Activated T-cell treated with anti-CD3 and anti-CD28 coated beads for 4 hours (primary cell): ENCODE results near the gene ASXL1.

Source experiments
- DNase-seq: peaks from one replicate; pipeline ENCODE4 v3.0.0-alpha.2; 2020

ASXL1 gene

GRCh38 chr20:32468313-32468640 lies 110.1 kb downstream of the ASXL1 start:
- DNase-seq, result no peak

DNA sequence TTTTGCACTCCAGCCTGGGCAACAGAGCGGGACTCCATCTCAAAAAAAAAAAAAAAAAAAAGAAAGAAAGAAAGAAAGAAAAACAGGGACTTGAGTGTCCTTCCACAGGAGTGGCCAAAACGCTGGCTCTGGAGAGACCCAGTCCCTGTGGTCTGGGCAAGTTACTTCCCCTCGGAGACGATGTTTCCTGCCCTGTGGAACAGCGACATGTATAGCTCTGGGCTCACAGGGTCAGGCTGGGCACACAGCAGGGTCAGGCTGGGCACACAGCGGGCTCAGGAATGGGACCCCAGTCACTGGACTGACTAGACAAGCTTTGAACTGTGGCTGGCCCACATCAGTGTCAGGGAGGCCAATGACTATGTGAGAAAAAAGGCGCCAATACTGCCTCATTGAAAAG lies 110.7 kb downstream of the ASXL1 start:
- DNase-seq, result no peak

GRCh38 chr20:32470025-32470861 lies 112.1 kb downstream of the ASXL1 start:
- DNase-seq, result no peak

GRCh38 chr20:32470940-32471339 lies 112.8 kb downstream of the ASXL1 start:
- no peak for DNase-seq

DNA sequence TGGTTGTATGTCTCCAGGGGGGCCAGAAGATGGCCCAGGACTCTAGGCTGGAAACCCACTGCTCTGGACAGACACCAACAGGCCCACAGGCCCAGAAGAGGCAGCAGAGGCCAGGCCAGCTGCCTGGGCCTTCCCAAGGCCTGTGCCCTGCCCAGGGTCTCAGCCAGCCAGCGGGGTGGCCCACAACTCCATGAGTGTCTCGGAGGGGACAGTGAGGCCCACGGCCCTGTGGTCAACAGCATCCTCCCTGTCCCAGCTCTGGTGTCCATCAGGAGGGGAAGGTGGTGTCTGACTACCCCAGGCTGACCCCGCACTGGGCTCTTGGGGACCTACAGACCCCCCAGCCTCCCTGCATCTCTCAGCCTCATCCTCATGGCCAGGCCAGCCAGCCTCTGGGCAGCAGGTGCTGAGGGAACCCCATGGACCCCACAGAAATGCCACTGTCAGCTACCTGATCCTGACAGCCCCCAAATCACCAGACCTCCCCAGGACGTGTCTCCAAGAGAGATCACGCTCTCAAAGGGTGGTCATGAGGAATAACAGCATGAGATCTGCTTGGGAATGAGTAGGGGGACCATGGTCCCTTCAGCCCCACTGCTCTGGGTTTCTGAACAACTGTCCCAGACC lies 114.6 kb downstream of the ASXL1 start:
- no peak for DNase-seq

DNA sequence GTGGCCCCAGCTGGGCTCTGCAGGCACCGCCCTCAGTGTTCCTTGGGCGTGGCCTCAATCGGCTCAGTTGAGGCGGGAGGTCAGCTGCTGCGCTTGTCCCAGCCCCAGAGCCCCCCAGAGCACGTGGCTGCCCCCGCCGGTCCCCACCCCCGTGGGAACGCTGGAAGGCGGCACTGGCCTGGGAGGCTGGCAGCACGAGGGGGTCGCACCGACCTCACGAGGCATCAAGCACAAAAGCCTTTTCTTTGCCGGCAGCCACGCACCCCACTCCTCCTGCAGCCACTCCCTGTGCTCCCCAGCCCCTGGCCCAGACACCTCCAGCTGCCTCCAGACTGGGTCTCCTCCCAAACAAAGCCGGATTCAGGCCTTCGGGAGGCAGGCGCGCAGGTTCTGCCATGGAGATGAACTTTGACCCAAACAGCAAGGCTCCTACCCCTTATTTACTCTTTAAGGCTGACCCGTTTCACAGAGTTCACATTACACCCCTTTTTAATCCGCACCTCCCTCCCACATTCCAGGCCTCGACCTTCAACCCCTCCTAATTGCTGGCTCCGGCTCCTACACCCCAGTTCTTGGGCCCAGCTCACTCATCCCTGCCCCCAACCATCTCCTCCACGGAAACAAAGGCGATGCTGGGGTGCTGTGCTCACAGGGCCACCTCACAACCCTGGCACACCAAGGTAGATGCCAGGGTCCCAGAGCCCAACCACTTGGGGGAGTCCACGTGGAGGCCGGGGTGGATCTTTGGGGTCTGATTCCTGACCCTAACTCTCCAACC lies 115.3 kb downstream of the ASXL1 start:
- DNase-seq, result no peak

DNA sequence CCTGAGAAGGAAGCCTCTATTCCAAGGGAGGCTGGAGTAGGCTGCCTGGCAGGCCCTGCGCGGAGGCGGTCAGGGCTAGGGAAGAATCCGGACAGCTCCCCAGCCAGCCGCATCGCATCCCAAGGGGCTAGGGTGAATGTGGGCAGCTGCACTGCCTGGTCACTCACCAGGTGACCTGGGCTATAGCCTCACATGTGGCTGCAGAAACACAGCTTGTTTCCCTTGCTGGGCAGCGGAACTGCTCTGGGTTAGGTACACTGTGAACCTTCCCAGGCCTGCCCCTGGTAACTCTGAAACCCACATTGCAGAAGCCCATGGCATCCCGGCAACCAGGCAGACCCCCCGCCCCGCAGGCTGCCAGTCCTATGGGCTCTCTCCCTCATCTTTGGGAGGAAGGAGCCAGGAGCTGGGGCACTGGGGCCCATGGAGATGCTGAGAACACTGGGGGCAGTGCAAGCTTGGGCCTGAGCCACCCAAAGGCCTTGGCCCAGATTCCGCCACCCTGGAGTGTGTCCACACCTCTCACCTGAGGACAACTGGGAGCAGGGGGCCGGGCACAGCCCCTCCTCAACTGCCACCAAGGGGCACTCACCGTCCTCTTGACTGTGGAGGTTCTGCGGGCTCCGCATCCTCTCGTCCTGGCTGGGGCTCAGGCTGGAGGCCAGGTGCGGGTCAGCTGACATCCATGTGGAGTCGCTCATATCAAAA lies 116.0 kb downstream of the ASXL1 start:
- DNase-seq, result no peak

DNA sequence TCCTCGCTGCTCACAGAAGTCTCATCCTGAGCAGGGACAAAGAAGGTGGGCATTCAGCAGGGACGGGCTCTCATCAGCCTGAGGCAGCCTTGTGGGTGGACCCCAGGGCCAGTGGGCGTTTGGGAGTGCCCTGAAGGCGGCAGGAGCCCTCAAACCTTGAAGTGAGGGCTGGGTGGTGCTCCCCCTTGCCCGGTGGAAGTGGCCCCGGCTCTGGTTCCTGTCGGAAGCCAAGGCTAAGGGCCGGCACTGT lies 116.5 kb downstream of the ASXL1 start:
- no peak for DNase-seq

- no peak for DNase-seq
These were observed 117.1 kb downstream of the ASXL1 start for GRCh38 chr20:32474967-32475811.

DNA sequence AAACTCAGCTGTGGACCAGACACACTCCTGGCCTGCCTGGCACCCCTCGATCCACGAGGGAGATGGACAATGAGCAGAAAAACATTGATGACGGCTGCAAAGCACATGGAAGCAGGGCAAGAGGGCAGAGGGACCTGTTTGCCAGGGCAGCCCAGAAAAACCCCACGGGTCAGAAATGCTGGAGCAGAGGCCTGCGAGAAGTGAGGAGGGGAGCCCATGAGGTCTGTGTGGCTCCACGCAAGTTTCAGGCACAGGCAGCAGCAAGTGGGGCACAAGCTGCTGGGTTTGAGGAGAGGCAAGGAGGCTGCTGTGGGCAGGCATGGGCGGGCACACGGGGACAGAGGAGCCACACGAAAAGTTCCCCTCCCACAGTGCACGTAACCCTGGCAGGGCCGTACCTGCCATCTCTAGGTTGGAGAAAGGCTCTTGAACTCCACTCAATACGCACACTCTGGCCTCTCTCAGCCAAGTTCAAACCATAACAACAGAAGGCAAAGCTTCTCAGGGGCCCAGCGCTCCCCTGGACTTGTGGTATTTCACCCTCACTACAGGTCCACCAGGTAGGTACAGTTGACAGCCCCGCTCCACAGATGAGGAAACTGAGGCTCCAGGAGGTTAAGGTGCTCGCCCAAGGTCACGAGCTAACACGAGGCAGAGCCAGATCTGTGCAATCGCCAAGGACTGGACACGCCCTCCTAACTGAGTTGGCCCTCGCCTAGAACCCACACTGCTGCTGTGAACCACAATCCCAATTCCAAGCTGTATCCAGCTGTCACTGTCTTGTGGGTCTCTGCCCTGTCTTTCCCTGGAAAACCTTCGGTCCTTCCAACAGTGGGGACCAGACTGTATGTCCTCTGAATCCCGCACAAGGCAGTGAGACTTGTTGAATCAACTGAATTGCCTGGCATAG lies 118.8 kb downstream of the ASXL1 start:
- no peak for DNase-seq

DNA sequence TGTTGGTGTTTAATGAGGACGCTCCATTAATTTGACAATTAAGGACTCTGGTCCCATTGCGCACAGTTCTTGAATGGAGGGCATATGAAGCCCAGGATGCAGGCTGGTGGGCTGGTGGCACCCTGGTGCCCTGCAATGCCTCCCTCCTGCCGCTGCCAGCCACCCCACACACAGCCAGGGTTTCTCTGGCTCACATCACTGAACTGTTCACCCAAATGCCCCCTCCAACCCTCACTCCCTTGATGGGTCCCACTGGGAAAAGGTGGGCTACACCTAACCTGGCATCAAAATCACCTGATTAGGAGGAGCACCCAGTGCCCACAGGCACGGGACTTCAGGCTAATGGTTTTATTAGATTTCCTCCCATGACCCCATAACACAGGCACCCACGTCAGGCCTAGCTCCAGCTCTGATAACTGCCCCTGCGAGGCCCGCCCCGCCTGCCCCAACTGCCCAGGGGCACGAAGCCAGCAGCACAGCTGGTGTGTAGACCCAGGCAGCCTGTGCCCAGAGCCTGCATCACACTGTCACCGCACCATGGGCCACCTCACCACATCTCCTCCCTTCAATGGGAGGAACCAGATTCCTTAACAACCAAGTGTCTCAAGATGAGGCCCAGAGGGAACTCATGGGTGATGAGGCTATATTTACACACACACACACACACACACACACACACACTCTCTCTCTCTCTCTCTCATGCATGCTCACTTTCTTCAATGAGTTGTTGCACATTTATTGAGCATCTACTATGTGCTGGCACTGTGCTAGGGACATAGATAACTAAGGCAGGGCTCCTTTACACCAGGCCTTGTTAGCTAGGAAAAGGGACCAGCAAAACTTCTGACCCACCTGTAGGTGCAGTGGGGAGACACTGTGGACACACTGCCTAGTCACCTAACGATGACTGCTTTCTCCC lies 119.7 kb downstream of the ASXL1 start:
- DNase-seq, result no peak

DNA sequence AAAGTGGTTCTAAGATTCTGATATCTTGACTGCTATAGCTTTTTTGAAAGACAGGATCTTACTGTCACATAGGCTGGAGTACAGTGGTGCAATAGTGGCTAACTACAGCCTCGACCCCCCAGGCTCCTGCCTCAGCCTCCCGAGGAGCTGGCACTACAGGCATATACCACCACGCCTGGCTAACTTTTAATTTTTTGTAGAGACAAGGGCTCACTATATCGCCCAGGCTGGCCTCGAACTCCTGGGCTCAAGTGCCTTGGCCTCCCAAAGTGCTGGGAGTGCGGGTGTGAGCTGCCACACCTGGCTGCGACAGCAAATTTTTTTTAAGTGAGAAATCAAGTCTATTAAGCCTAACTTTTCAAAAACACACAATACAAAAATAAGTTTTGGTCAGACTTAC lies 120.4 kb downstream of the ASXL1 start:
- DNase-seq, result no peak

DNA sequence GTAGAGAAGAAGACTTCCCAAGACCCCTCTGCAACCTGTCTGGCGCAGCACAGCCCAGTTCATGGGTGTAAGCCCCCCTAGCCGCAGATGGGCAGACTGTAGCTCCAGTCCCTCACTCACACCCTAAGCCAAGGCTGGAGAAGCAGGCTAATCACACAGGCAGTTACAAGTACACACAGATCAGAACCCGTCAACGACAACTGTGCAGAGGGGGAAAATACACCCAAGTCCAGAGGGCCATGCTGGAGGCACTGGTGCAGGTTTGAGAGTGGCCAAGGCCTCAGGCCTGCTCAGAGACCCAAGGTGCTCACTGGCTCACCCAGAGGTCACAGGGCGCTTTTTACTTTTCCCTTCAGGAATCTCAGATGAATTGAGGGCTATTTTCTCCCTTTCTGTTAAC lies 120.9 kb downstream of the ASXL1 start:
- no peak for DNase-seq

DNA sequence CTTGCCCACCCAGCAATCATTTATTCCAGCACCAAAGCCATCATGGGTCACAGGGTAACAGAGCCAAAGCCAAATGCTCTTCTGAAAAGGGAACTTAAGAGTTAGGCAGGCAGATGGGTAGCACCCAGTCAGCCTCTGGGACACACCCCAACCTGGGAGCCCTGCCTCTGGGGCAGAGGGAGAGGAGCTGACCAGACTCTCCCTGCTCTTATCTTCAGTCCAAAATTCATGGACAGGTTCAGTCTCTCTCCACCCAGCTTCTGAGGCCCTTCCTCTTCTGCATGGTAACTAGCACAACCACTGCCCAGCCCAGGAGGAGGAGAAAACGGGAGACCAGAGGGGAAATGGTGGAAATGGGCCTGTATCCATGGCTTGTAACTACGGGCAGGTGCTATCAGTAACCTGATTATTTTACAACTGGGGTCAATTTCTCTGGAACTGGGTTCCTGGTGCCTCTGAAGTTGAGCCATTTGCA lies 121.6 kb downstream of the ASXL1 start:
- no peak for DNase-seq

GRCh38 chr20:32480371-32481241 lies 122.5 kb downstream of the ASXL1 start:
- DNase-seq, result no peak

DNA sequence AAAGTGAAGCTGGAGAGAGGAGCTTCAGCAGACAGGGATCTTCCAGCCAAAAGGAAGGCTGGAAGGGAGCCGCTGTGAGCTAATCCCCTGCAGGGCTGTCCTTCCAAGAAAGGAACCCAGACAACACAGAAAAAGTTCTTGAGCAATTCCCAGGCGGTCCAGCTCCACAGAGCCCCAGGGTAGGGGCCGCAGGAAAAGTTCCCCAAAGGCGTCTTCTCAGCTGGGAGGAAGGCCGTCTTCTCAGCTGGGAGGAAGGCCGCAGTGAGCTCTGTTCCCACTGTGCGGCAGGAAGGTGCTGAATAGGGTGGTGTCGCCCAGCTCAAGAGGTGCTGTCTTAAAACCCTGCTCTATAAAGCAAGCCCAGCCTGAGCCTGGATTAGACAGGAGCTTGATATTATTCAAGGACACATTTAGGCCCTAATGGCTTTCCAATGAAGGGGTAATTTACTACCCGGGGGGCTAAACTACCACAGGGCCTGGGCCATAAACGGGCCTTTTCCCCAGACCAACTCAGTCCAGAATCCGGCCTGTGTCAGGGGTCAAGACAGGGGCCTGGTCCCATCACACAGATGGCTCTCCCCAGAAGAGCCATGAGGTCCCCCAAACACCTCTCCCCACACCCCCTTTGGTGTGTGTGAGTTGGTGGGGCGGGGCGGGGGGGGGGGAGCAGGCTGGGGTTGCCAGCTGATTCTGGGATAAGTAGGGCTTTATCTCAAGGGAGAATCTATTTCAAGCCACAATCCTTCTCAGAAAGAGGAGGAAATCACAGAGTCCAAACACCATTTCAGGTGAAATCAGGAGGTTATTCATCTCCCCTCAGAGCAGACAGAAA lies 123.4 kb downstream of the ASXL1 start:
- no peak for DNase-seq

DNA sequence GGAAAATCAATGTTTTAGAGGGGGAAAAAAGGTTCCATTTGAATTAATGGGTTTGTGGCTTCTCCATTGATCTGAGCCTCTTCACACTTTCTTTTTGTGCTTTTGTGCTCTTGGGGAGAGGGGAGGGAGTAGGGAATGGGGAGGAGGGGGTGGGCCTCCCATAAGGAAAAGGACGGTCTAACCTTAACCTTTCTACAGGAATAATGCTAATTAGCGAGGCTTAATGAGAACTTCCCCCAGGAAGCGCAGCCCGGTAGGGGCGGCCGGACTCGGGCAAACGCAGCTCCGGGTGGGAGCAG lies 124.0 kb downstream of the ASXL1 start:
- no peak for DNase-seq

DNA sequence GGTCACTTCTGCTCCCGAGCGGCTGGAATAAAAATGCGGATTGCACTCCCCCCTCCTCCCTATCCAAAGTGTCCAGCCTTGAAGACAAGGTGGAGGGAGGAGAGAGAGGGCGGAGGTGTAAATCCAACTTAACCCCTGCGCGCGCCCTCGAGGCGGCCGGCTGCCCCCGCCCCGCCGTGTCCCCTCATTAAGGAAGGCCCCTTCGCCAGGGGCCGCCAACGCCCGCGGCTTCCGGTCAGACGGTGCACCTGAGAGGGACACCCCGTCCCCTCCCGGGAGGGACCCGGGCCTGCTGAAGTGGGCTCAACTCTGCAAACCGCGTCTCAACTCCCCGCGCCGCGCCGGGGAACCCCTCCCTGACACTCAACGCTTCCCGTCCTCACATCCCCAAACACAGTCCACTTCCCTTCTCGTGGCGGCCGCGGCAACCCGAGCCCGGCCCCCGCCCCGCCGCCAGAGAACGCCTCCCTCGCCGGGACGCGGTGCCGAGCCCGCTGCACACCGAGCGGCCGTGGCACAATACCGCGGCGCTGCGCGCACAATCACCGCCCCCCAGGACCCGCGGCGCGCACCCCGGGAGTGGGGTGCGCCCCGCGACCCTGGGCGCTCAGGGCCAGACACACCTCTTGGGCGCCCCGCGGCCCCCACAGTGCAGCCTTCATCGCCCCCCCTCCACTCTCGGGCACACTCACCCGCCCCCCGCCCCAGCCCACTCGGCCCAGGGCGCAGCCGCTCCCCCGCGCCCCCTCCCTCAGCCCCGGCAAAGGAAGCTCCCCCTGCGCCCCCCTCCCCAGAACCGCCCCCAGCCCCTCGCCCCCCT lies 124.5 kb downstream of the ASXL1 start:
- DNase-seq, result no peak
